ENCODE measurements around the gene KLC3.

The KLC3 gene

DNA sequence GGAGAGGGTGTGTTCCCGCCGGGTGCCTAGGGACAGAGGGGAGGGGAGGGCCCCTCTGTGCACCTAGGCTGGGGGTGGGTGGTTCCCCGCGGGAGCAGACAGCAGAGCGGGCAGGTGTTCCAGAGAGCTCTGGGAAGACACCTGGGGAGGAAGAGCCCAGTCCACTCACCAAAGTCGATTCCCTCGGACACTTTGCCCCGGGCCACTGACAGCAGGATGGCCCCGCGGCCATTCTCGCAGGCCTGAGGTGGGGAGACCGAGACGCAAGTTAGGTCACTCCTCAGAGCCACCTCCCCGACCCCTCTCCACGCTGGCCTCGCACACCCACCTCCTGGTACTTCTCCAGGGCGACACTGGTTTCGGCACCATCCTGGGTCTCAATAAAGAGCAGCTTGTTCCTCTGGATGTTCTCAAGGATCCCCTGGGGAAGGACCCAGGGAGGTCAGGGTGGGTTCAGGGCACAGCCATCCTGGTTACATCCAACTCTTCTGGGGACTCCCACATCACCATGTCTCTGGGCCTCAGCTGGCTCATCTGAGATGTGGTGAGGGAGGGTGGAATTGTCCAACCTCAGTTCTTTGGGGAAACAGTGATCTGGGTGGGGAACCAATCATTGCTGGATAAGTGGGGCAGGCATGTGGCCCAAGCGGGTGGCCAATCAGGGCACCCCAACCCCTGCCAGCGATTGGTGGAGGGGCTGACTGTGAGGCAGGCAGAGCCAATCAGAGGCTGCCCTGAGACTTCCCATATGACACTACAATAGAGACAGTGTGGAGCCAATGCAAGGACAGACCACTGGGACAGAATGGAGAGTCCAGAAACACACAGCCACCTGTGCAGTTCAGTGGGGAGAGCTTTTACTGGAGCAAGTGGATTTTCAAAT lies 12.6 kb downstream of the KLC3 start:
- no peak overlapping the region for H3K4me3 ChIP-seq (ENCODE audit: low read depth, low read length)
- TF ChIP-seq, protein P1, sequence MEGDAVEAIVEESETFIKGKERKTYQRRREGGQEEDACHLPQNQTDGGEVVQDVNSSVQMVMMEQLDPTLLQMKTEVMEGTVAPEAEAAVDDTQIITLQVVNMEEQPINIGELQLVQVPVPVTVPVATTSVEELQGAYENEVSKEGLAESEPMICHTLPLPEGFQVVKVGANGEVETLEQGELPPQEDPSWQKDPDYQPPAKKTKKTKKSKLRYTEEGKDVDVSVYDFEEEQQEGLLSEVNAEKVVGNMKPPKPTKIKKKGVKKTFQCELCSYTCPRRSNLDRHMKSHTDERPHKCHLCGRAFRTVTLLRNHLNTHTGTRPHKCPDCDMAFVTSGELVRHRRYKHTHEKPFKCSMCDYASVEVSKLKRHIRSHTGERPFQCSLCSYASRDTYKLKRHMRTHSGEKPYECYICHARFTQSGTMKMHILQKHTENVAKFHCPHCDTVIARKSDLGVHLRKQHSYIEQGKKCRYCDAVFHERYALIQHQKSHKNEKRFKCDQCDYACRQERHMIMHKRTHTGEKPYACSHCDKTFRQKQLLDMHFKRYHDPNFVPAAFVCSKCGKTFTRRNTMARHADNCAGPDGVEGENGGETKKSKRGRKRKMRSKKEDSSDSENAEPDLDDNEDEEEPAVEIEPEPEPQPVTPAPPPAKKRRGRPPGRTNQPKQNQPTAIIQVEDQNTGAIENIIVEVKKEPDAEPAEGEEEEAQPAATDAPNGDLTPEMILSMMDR (IDR thresholded peaks at IDR 0.05; ENCODE audit: low read depth, low read length) = no peak

DNA sequence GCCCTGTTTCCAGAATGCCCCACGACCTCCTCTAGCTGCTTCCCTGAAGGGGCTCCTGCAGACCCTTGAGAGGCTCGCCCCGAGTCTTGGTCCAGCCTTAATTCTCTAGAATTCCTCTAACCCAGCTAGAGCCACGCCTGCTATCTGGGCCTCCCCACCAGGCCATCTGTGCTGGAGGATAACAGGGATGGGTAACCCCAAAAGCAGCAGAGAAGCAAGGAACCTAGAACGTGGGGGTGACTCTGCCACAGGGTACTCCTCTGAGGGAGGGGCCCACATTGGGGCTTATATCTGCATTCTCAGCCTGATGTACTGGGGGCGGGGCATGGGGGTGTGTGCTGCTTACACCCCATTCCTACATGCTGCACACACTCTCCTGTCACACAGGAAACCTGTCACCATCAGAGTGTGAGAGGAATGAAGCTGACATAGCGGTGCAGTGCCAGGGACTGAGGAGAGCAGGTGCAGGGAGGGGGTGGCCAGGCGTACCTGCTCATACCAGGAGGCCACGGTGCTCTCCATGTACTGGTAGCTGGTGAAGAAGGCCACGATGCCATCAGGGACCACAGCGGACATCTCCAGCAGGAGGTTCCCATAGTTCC lies 13.8 kb downstream of the KLC3 start:
- TF ChIP-seq, protein P1 (IDR thresholded peaks at IDR 0.05; ENCODE audit: low read depth, low read length) = no peak
- no peak overlapping the region for H3K4me3 ChIP-seq (ENCODE audit: low read depth, low read length)

DNA sequence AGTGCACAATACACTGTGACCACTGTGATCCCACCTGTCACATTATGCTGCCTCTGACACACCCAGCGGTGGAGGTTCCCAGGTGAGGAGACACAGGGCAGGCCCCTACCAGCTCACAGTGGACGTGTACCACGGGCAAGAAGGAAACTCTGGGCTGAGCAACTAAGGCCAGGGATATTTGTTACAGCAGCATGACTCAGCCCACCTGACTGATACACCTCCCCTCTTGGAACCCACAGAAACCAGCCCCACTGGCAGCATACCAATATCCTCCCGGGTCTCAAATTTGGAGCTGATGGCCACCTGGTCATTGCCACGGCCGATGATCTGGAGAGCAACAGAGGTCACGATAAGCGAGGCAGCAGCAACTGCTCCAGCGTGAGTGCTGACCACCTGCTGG lies 14.9 kb downstream of the KLC3 start:
- H3K4me3 ChIP-seq (ENCODE audit: low read depth, low read length) = no peak overlapping the region
- TF ChIP-seq, protein P1 (IDR thresholded peaks at IDR 0.05; ENCODE audit: low read depth, low read length) = no peak

DNA sequence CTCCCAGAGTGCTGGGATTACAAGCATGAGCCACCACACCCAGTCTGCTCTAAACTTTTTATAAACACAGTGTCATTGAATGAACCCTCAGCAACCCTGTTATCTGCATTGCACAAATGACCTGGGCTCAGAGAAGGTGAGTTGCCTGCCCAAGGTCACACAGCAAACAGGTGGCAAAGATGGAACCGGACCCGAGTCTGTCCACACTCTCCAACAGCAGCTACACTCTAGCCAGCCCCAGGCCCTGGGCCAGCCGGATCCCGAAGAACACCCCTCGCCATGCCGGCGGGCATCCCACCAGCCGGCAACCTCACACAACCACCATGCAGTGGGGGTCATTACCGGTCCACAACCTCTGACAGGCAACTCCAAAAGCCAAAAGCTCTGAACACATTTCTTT lies 15.4 kb downstream of the KLC3 start:
- TF ChIP-seq, protein P1 (IDR thresholded peaks at IDR 0.05; ENCODE audit: low read depth, low read length) = no peak
- H3K4me3 ChIP-seq (ENCODE audit: low read depth, low read length) = no peak overlapping the region

DNA sequence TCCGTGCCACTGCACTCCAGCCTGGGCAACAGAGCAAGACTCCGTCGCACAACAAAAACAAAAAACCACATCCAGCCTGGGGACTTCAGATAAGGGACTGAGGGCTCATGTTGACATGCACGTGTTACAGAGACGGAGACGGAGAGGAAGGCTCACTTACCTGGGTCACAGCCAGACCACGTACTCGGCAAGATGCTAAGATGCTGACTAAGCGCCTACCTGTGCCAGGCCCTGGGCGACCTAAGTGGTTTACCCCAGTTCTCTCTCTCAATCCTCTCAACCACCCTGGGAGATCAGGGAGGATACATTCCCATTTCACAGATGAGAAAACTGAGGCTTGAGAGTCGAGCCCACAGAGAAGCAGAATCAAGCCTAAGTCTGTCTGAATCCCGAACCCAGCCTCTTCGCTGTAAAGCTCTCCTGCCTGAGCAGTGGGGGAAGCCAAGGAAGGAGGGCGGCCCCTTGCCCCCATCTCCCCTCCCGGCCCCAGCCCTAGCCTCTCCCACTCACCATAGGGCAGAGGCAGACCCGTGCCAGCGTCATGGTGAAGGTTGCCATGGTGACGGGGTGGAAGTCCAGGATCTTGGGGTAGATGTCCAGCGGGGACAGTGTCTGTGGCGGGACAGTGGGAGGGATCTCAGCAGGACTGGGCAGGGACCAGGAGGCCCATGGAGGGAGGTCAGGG lies 16.4 kb downstream of the KLC3 start:
- TF ChIP-seq, protein P1 (IDR thresholded peaks at IDR 0.05; ENCODE audit: low read depth, low read length) = no peak
- H3K4me3 ChIP-seq (ENCODE audit: low read depth, low read length) = no peak overlapping the region

DNA sequence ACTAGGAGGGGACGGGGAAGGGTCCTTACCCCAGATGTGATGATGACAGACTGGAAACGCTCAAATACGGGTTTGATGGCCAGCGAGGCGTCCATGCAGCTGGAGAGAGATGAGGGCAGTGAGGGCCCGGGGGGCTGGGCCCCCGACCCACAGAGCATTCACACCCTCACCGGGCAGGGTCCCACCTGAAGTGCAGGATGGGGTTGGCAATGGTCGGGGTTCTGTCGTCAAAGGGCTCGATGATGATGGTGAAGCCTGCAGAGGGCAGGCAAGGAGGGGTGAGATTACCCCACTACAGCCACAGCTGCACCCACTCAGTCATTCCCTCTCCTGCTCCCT lies 16.9 kb downstream of the KLC3 start:
- TF ChIP-seq, protein P1 (IDR thresholded peaks at IDR 0.05; ENCODE audit: low read depth, low read length) = no peak

More for the DNA sequence above, 16.9 kb downstream of the KLC3 start:
- no peak overlapping the region for H3K4me3 ChIP-seq (ENCODE audit: low read depth, low read length)
